ENCODE results near the gene HES1. TPM values are rescaled to one million over a fixed set of nuclear protein-coding genes. Genes with fewer than 3 reads are reported as not detected.

HES1 gene
- total RNA-seq, 2 donors from 2014 or later, result 29.3 to 60.5 TPM

GRCh38 chr3:194110483-194110882 lies 25.5 kb upstream of the HES1 start:
- Histone ChIP-seq H3K36me3 (no peaks in the 10 kb centered on the region), H3K4me1 (ENCODE audit: control insufficient read depth in 1 of 2, low read depth in 2 of 2) (no peaks in the 10 kb centered on the region), H3K27ac (no peak overlapping the region), H3K27me3 (replicated peaks; ENCODE audit: insufficient read depth) (no peaks in the 10 kb centered on the region), H3K4me3 (no peak overlapping the region), H3K9me3 (no peaks in the 10 kb centered on the region)
- ATAC-seq (ENCODE audit: insufficient number of reproducible peaks, low FRiP score, low read depth), result no peak
- DNase-seq (ENCODE audit: low spot score), result no peak
- no peak for TF ChIP-seq CTCF (IDR thresholded peaks at IDR 0.05)

- no peaks in the 10 kb centered on the region for H3K9me3 ChIP-seq
- no peak for DNase-seq (ENCODE audit: low spot score)
- H3K4me1 ChIP-seq (ENCODE audit: control insufficient read depth in 1 of 2, low read depth in 2 of 2), result no peaks in the 10 kb centered on the region
- no peaks in the 10 kb centered on the region for H3K27me3 ChIP-seq (replicated peaks; ENCODE audit: insufficient read depth)
- ATAC-seq (ENCODE audit: insufficient number of reproducible peaks, low FRiP score, low read depth), result no peak
- no peak overlapping the region for H3K4me3 ChIP-seq
- TF ChIP-seq CTCF (IDR thresholded peaks at IDR 0.05), result no peak
- H3K27ac ChIP-seq, result no peak overlapping the region
- no peaks in the 10 kb centered on the region for H3K36me3 ChIP-seq
These were observed 24.6 kb upstream of the HES1 start for GRCh38 chr3:194111336-194111735.

GRCh38 chr3:194112120-194113106 lies 23.5 kb upstream of the HES1 start:
- ATAC-seq (ENCODE audit: insufficient number of reproducible peaks, low FRiP score, low read depth), result no peak
- Histone ChIP-seq H3K36me3 (no peaks in the 10 kb centered on the region), H3K4me1 (ENCODE audit: control insufficient read depth in 1 of 2, low read depth in 2 of 2) (no peaks in the 10 kb centered on the region), H3K27me3 (replicated peaks; ENCODE audit: insufficient read depth) (no peaks in the 10 kb centered on the region), H3K27ac (no peak overlapping the region), H3K4me3 (no peak overlapping the region), H3K9me3 (no peaks in the 10 kb centered on the region)
- DNase-seq (ENCODE audit: low spot score), result no peak
- TF ChIP-seq CTCF (IDR thresholded peaks at IDR 0.05), result no peak

GRCh38 chr3:194114123-194114522 lies 21.8 kb upstream of the HES1 start:
- H3K27ac ChIP-seq, result no peak overlapping the region
- no peak for ATAC-seq (ENCODE audit: insufficient number of reproducible peaks, low FRiP score, low read depth)
- no peaks in the 10 kb centered on the region for H3K9me3 ChIP-seq
- H3K4me1 ChIP-seq (ENCODE audit: control insufficient read depth in 1 of 2, low read depth in 2 of 2), result no peaks in the 10 kb centered on the region
- no peak for TF ChIP-seq CTCF (IDR thresholded peaks at IDR 0.05)
- H3K4me3 ChIP-seq, result no peak overlapping the region
- no peaks in the 10 kb centered on the region for H3K36me3 ChIP-seq
- DNase-seq (ENCODE audit: low spot score), result no peak
- no peaks in the 10 kb centered on the region for H3K27me3 ChIP-seq (replicated peaks; ENCODE audit: insufficient read depth)

- no peaks in the 10 kb centered on the region for H3K4me1 ChIP-seq (ENCODE audit: control insufficient read depth in 1 of 2, low read depth in 2 of 2)
- H3K4me3 ChIP-seq, result no peak overlapping the region
- TF ChIP-seq CTCF (IDR thresholded peaks at IDR 0.05), result no peak
- DNase-seq (ENCODE audit: low spot score) (no peak), ATAC-seq (ENCODE audit: insufficient number of reproducible peaks, low FRiP score, low read depth) (no peak)
- H3K27me3 ChIP-seq (replicated peaks; ENCODE audit: insufficient read depth), result no peaks in the 10 kb centered on the region
- H3K36me3 ChIP-seq, result no peaks in the 10 kb centered on the region
- H3K9me3 ChIP-seq, result no peaks in the 10 kb centered on the region
- no peak overlapping the region for H3K27ac ChIP-seq
These were observed 18.7 kb upstream of the HES1 start for GRCh38 chr3:194117104-194117845.
